Thyroid gland (tissue), 4 donors: ENCODE results near the gene PRKCE. TPM values are rescaled to one million over a fixed set of nuclear protein-coding genes. Genes with fewer than 3 reads are reported as not detected.

Experiments
- DNase-seq, 2 donors: peaks; one replicate each; pipeline ENCODE4 v3.0.0-alpha.2; 2019
- H3K27ac ChIP-seq, 3 donors: fragments of 200-600 bp; sonication (generic); 1 replicate in 2 of 3; 2 replicates in 1 of 3; pipeline ENCODE4 v1.5.1; 2016 to 2019; ENCODE audit warnings: mild to moderate bottlenecking in 1 of 3, moderate library complexity in 1 of 3
- H3K27me3 ChIP-seq: fragments of 200-600 bp; sonication (generic); one replicate; pipeline ENCODE4 v1.5.1; 2019
- H3K36me3 ChIP-seq, 2 donors: fragments of 200-600 bp; sonication (generic); one replicate each; pipeline ENCODE4 v1.5.1; 2016 to 2019
- H3K4me1 ChIP-seq, 2 donors: fragments of 200-600 bp; sonication (generic); one replicate each; pipeline ENCODE4 v1.5.1; 2017 to 2019
- H3K4me3 ChIP-seq, 3 donors: fragments of 200-600 bp; sonication (generic); replicated peaks in 1 of 3; 1 replicate in 2 of 3; 2 replicates in 1 of 3; pipeline ENCODE4 v1.5.1; 2016; ENCODE audit warnings: mild to moderate bottlenecking in 1 of 3
- H3K9me3 ChIP-seq: fragments of 200-600 bp; sonication (generic); one replicate; pipeline ENCODE4 v1.5.1; 2017
- CTCF ChIP-seq, 6 experiments: fragments of 200-600 bp in 3 of 6; fragments of 450-650 bp in 3 of 6; sonication (generic) in 3 of 6; IDR thresholded peaks; one replicate each; pipeline ENCODE4 v1.5.1; 2016 to 2019; ENCODE audit warnings: antibody characterized with exemption in 6 of 6, mild to moderate bottlenecking in 2 of 6, inconsistent platforms in 1 of 6, moderate library complexity in 1 of 6
- POLR2A ChIP-seq, 2 donors: fragments of 450-650 bp; IDR thresholded peaks; one replicate each; pipeline ENCODE4 v1.6.1; 2017; ENCODE audit warnings: antibody characterized with exemption in 2 of 2, mild to moderate bottlenecking in 2 of 2, moderate library complexity in 1 of 2
- WGBS, 2 donors: methylation state at CpG; one replicate each; pipeline ENCODE4 v1.1.5; 2017; 5-methylcytosine and 5-hydroxymethylcytosine counted together
- intact Hi-C: fragments of 100-400 bp; cut with DNase I; formaldehyde crosslinking; loops from one replicate; pipeline ENCODE4 v1.15.1; 2023
- total RNA-seq, 4 donors: library from RNA; depleted of rRNA; stranded (reverse); fragments of >200 nt; gene quantifications; one replicate each; pipeline ENCODE4 v1.2.3, GENCODE V29; 2016

Gene PRKCE
- total RNA-seq, 4 donors from 2014 or later, result 8.4 to 35.3 (median 15.2) TPM

GRCh38 chr2:46076875-46077274, 425.4 kb downstream of the PRKCE start:
- DNase-seq, result no peak
- H3K27ac ChIP-seq, result peak overlapping the region in 1 of 3 donors; percentile 55
- no peaks in the 10 kb centered on the region for H3K9me3 ChIP-seq
- WGBS, 2 donors, result 92 to 93% methylated on average over 7 of the region's 7 CpGs
- peaks cover 7 to 9% of the 10 kb centered on the region in 2 donors for H3K4me1 ChIP-seq
- TF ChIP-seq CTCF (IDR thresholded peaks at IDR 0.05) (no peak), POLR2A (IDR thresholded peaks at IDR 0.05) (no peak)
- no peak overlapping the region for H3K4me3 ChIP-seq
- intact Hi-C loops, result no loop called here
- H3K36me3 ChIP-seq, result no peaks in the 10 kb centered on the region
- H3K27me3 ChIP-seq, result no peaks in the 10 kb centered on the region

- Histone ChIP-seq H3K36me3 (no peaks in the 10 kb centered on the region), H3K4me1 (peaks cover under 1 to 2% of the 10 kb centered on the region in 2 donors), H3K4me3 (no peak overlapping the region), H3K27me3 (no peaks in the 10 kb centered on the region), H3K9me3 (no peaks in the 10 kb centered on the region), H3K27ac (no peak overlapping the region)
- no peak for TF ChIP-seq POLR2A (IDR thresholded peaks at IDR 0.05)
- TF ChIP-seq CTCF (IDR thresholded peaks at IDR 0.05), result no peak
- no peak for DNase-seq
- intact Hi-C loops, result no loop called here
Measured at GRCh38 chr2:46077522-46078107, 426.1 kb downstream of the PRKCE start.

- H3K27me3 ChIP-seq, result no peaks in the 10 kb centered on the region
- intact Hi-C loops, result no loop called here
- TF ChIP-seq POLR2A (IDR thresholded peaks at IDR 0.05), result no peak
- TF ChIP-seq CTCF (IDR thresholded peaks at IDR 0.05), result no peak
- no peaks in the 10 kb centered on the region for H3K4me1 ChIP-seq
- no peak overlapping the region for H3K4me3 ChIP-seq
- H3K9me3 ChIP-seq, result no peaks in the 10 kb centered on the region
- no peaks in the 10 kb centered on the region for H3K36me3 ChIP-seq
- DNase-seq, result no peak
- 90 to 94% methylated on average over 4 of the region's 4 CpGs for WGBS, 2 donors
- H3K27ac ChIP-seq, result no peak overlapping the region
Measured at GRCh38 chr2:46079985-46080560, 428.6 kb downstream of the PRKCE start.

- 75 to 78% methylated on average over 14 of the region's 14 CpGs for WGBS, 2 donors
- Histone ChIP-seq H3K9me3 (no peaks in the 10 kb centered on the region), H3K27me3 (no peaks in the 10 kb centered on the region), H3K4me3 (no peak overlapping the region), H3K27ac (no peak overlapping the region), H3K36me3 (no peaks in the 10 kb centered on the region), H3K4me1 (no peaks in the 10 kb centered on the region)
- intact Hi-C loops, result no loop called here
- no peak for TF ChIP-seq CTCF (IDR thresholded peaks at IDR 0.05)
- no peak for TF ChIP-seq POLR2A (IDR thresholded peaks at IDR 0.05)
- no peak for DNase-seq
Measured at GRCh38 chr2:46082531-46083485, 431.3 kb downstream of the PRKCE start.
